ENCODE measurements around the gene AKAP6. TPM values are rescaled to one million over a fixed set of nuclear protein-coding genes. Genes with fewer than 3 reads are reported as not detected.
"Not testable (repeated sequence)": the region's sequence is repeated elsewhere in the genome, so short reads cannot be mapped to it uniquely, and the experiment has no call there.

The AKAP6 gene
- total RNA-seq, 1 donor from 2014 or later = 3.6 TPM

DNA sequence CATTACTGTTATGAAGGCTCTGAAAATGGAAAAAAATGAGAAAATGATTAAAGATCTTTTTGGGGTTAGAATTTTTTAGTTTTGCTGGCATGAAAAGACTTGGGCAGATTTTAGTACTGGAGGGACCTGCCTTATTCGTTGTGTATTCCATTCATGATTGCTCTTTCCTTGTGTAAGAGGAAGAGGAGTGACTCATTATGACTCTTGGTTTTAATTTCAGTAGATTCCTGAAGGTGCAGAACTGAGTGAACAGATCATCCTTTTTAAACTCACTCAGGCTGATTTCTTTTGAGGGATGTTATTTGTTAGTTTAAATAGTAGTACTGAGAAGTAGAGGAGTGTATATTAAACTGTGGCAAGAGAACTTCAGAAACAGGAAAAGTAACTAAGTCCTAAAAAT, 41.6 kb downstream of the AKAP6 start:
- Mint-ChIP-seq H3K36me3 (ENCODE audit: low read depth) (no peaks in the 10 kb centered on the region), H3K27ac (ENCODE audit: unreplicated experiment) (peak overlapping the region; percentile 79), H3K27me3 (ENCODE audit: low read depth) (no peaks in the 10 kb centered on the region), H3K4me1 (ENCODE audit: low read depth) (peaks cover 59% of the 10 kb centered on the region), H3K4me3 (ENCODE audit: unreplicated experiment) (no peak overlapping the region), H3K9me3 (ENCODE audit: low read depth) (no peaks in the 10 kb centered on the region)
- no peak for DNase-seq (ENCODE audit: low spot score)
- TF ChIP-seq, protein P1, sequence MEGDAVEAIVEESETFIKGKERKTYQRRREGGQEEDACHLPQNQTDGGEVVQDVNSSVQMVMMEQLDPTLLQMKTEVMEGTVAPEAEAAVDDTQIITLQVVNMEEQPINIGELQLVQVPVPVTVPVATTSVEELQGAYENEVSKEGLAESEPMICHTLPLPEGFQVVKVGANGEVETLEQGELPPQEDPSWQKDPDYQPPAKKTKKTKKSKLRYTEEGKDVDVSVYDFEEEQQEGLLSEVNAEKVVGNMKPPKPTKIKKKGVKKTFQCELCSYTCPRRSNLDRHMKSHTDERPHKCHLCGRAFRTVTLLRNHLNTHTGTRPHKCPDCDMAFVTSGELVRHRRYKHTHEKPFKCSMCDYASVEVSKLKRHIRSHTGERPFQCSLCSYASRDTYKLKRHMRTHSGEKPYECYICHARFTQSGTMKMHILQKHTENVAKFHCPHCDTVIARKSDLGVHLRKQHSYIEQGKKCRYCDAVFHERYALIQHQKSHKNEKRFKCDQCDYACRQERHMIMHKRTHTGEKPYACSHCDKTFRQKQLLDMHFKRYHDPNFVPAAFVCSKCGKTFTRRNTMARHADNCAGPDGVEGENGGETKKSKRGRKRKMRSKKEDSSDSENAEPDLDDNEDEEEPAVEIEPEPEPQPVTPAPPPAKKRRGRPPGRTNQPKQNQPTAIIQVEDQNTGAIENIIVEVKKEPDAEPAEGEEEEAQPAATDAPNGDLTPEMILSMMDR (IDR thresholded peaks at IDR 0.05) = no peak

DNA sequence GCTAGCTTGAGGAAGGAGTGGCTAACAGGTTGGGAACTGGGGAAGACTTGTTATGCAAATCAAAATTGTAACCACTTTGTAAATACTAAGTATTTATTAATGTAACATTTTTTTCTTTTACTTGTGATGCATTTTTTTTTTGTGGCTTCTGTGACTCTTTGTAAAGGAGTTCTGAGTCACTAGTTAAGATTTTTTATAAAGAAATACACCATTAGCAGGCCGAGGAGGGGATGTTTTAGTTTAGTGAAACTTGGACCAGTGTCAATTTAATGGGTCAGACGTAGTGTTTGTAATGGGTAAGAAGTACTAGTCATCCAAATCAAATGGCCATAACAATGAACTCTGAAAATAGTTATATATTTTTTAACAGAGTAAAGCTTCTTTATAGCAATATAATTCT, 43.1 kb downstream of the AKAP6 start:
- H3K27me3 Mint-ChIP-seq (ENCODE audit: low read depth) = no peaks in the 10 kb centered on the region
- H3K36me3 Mint-ChIP-seq (ENCODE audit: low read depth) = no peaks in the 10 kb centered on the region
- H3K9me3 Mint-ChIP-seq (ENCODE audit: low read depth) = no peaks in the 10 kb centered on the region
- DNase-seq (ENCODE audit: low spot score) = no peak
- H3K27ac Mint-ChIP-seq (ENCODE audit: unreplicated experiment) = peak overlapping the region; percentile 39
- TF ChIP-seq, protein P1 (IDR thresholded peaks at IDR 0.05) = no peak
- H3K4me1 Mint-ChIP-seq (ENCODE audit: low read depth) = peaks cover 44% of the 10 kb centered on the region
- no peak overlapping the region for H3K4me3 Mint-ChIP-seq (ENCODE audit: unreplicated experiment)

DNA sequence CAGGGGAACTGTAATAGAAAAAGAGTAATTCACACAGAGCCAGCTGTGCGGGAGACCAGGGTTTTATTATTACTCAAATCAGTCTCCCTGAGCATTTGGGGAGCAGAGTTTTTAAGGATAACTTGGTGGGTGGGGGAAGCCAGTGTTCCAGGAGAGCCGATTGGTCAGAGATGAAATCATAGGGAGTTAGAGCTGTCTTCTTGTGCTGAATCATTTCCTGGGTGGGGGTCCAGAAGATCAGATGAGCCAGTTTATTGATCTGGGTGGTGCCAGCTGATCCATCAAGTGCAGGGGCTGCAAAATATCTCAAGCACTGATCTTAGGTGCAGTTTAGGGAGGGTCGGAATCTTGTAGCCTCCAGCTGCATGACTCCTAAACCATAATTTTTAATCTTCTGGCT, 44.1 kb downstream of the AKAP6 start:
- H3K36me3 Mint-ChIP-seq (ENCODE audit: low read depth); H3K4me3 Mint-ChIP-seq (ENCODE audit: unreplicated experiment); H3K27me3 Mint-ChIP-seq (ENCODE audit: low read depth); H3K9me3 Mint-ChIP-seq (ENCODE audit: low read depth); DNase-seq (ENCODE audit: low spot score): not testable (repeated sequence)
- Mint-ChIP-seq H3K27ac (ENCODE audit: unreplicated experiment) (peak overlapping the region; percentile 43), H3K4me1 (ENCODE audit: low read depth) (peaks cover 35% of the 10 kb centered on the region)

GRCh38 chr14:32374155-32374554, 45.1 kb downstream of the AKAP6 start:
- TF ChIP-seq, protein P1 (IDR thresholded peaks at IDR 0.05) = no peak
- Mint-ChIP-seq H3K4me1 (ENCODE audit: low read depth) (peaks cover 32% of the 10 kb centered on the region), H3K4me3 (ENCODE audit: unreplicated experiment) (no peak overlapping the region), H3K9me3 (ENCODE audit: low read depth) (no peaks in the 10 kb centered on the region), H3K27ac (ENCODE audit: unreplicated experiment) (no peak overlapping the region), H3K27me3 (ENCODE audit: low read depth) (no peaks in the 10 kb centered on the region), H3K36me3 (ENCODE audit: low read depth) (no peaks in the 10 kb centered on the region)
- no peak for DNase-seq (ENCODE audit: low spot score)

DNA sequence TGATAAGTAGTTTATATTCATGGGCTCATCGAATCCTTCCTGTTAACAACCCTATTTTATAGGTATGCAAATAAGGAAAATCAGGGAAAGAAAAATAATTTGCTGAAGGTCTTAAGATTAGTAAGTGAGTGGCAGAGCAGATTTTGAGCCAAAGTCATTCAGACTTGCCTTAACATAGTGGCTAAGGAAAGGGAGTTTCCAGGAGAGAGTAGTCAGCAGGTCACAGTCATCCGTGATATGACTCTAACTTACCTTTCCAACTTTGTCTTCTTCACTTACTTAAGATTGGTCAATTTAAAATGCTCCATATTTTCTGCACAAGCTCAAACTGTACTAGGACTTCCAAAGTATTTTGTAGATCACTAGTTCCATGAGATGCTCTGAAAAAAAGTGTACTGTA, 46.6 kb downstream of the AKAP6 start:
- H3K9me3 Mint-ChIP-seq (ENCODE audit: low read depth) = no peaks in the 10 kb centered on the region
- H3K4me3 Mint-ChIP-seq (ENCODE audit: unreplicated experiment) = no peak overlapping the region
- H3K27me3 Mint-ChIP-seq (ENCODE audit: low read depth) = no peaks in the 10 kb centered on the region
- H3K4me1 Mint-ChIP-seq (ENCODE audit: low read depth) = peaks cover 27% of the 10 kb centered on the region
- no peak for DNase-seq (ENCODE audit: low spot score)
- TF ChIP-seq, protein P1 (IDR thresholded peaks at IDR 0.05) = no peak
- H3K27ac Mint-ChIP-seq (ENCODE audit: unreplicated experiment) = no peak overlapping the region
- H3K36me3 Mint-ChIP-seq (ENCODE audit: low read depth) = no peaks in the 10 kb centered on the region

DNA sequence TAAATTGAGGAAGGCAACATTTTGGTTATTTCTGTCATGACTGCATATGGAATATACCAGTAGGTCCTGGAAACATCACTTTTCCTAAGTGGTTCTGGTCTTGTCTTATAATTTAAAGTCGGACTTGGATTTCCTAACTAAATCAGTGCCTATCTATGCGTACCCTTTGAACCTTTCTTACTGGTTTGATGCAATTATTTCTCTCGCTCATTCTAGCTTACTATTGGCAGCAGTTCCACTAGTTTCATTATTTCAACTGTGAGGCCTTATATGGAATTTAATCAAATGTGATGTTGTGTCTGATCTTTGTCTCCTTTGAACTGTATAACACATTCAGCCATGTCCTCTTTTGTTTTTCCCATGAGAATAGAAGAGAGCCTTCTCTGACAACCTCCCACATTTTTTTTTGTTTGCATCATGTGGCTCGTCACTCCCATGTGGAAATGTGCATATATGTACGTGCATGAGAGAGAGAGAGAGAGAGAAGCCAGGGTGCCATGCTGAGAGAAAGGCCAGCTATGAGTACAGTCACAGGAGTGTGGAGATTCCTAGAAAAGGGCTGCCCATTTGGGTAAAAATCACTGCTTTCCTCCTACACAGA, 48.0 kb downstream of the AKAP6 start:
- H3K27ac Mint-ChIP-seq (ENCODE audit: unreplicated experiment) = no peak overlapping the region
- DNase-seq (ENCODE audit: low spot score) = no peak
- no peak overlapping the region for H3K4me3 Mint-ChIP-seq (ENCODE audit: unreplicated experiment)
- H3K9me3 Mint-ChIP-seq (ENCODE audit: low read depth) = no peaks in the 10 kb centered on the region
- no peaks in the 10 kb centered on the region for H3K36me3 Mint-ChIP-seq (ENCODE audit: low read depth)
- no peaks in the 10 kb centered on the region for H3K27me3 Mint-ChIP-seq (ENCODE audit: low read depth)
- TF ChIP-seq, protein P1 (IDR thresholded peaks at IDR 0.05) = no peak
- H3K4me1 Mint-ChIP-seq (ENCODE audit: low read depth) = peaks cover 12% of the 10 kb centered on the region

Measured in chondrocyte (in vitro differentiated cells).